Measurements from ENCODE around the gene AMBP. TPM values are rescaled to one million over a fixed set of nuclear protein-coding genes. Genes with fewer than 3 reads are reported as not detected.

The AMBP gene
- total RNA-seq, 3 donors from 2014 or later (not counting 1 experiment from before 2014, with no cell fraction given), result not detected

DNA sequence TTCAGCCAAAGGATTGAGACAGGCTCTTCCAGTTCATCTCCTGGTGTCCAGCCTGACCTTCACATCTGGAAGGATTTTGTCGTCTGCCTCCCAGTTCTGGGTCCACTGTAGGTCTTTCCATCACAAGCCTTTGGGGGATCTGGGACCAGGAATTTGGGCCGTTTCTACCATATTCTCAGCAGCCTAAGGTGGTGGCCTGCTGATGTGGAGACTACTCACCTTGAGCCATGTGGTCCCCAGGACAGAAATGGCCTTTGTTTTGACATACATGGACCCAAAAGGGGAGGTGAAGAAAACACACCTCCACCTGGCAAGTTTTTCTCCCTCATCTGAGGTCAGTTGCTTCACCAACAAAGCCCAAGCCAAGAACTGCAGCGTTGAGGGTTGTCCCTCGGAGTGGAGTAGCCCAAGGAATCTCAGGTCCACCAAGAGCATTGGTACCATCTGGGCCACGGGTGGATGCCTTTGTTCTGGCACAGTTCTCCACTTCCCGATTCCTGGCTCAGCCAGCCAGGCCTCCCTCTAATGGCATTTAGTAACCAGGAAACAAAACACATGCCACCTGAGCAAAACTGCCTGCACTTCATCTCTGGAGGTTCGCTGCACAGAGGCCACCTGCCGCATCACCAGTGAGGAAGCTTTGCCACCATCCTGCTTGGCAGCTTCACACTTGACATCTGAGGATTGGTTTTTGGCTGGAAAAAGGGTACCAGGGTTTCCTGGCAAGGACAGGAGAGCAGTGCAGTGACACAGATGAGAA, 24.7 kb downstream of the AMBP start:
- Mint-ChIP-seq H3K4me1 (no peaks in the 10 kb centered on the region), H3K4me3 (no peak overlapping the region), H3K27ac (no peak overlapping the region), H3K36me3 (no peaks in the 10 kb centered on the region), H3K9me3 (no peaks in the 10 kb centered on the region), H3K27me3 (ENCODE audit: low read depth in 2 of 2) (no peaks in the 10 kb centered on the region)
- ATAC-seq (no peak), DNase-seq (no peak)
- Histone ChIP-seq H3K4me1 (ENCODE audit: control insufficient read depth, insufficient read depth, low read length) (no peaks in the 10 kb centered on the region), H3K36me3 (ENCODE audit: control insufficient read depth, insufficient read depth, low read length) (peaks cover 6% of the 10 kb centered on the region), H3K4me3 (ENCODE audit: low read length) (no peak overlapping the region), H3K9me3 (ENCODE audit: control insufficient read depth, insufficient read depth, low read length) (no peaks in the 10 kb centered on the region), H3K27me3 (ENCODE audit: control insufficient read depth, insufficient read depth, low read length) (no peaks in the 10 kb centered on the region), H3K27ac (ENCODE audit: low read length) (no peak overlapping the region)
- 93% methylated on average over 8 of the region's 8 CpGs for WGBS (ENCODE audit: insufficient coverage)
- intact Hi-C loops (cut with micrococcal nuclease), result no loop called here
- TF ChIP-seq, protein P1, sequence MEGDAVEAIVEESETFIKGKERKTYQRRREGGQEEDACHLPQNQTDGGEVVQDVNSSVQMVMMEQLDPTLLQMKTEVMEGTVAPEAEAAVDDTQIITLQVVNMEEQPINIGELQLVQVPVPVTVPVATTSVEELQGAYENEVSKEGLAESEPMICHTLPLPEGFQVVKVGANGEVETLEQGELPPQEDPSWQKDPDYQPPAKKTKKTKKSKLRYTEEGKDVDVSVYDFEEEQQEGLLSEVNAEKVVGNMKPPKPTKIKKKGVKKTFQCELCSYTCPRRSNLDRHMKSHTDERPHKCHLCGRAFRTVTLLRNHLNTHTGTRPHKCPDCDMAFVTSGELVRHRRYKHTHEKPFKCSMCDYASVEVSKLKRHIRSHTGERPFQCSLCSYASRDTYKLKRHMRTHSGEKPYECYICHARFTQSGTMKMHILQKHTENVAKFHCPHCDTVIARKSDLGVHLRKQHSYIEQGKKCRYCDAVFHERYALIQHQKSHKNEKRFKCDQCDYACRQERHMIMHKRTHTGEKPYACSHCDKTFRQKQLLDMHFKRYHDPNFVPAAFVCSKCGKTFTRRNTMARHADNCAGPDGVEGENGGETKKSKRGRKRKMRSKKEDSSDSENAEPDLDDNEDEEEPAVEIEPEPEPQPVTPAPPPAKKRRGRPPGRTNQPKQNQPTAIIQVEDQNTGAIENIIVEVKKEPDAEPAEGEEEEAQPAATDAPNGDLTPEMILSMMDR (IDR thresholded peaks at IDR 0.05), result no peak

DNA sequence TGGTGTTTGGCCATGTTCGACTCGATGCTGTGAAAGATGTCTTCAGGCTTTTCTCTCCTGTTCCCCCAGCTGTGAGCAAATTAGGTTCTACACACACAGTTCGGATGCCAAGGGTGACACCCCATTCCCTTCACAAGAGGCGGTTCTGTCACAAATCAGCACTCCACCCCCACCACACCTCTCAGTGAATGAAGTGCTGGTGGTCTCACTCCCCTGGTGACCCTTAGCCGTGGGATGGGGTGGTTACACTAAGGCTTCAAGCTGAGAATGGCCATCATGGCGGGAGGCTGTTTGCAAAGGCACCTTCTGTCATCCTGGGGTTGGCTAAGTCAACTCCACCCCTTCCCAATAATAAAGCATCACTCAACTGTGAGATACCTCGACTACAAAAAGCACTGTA, 26.4 kb downstream of the AMBP start:
- Mint-ChIP-seq H3K4me1 (no peaks in the 10 kb centered on the region), H3K9me3 (no peaks in the 10 kb centered on the region), H3K4me3 (no peak overlapping the region), H3K27me3 (ENCODE audit: low read depth in 2 of 2) (no peaks in the 10 kb centered on the region), H3K27ac (no peak overlapping the region), H3K36me3 (no peaks in the 10 kb centered on the region)
- Histone ChIP-seq H3K9me3 (ENCODE audit: control insufficient read depth, insufficient read depth, low read length) (no peaks in the 10 kb centered on the region), H3K4me3 (ENCODE audit: low read length) (no peak overlapping the region), H3K27me3 (ENCODE audit: control insufficient read depth, insufficient read depth, low read length) (no peaks in the 10 kb centered on the region), H3K36me3 (ENCODE audit: control insufficient read depth, insufficient read depth, low read length) (peaks cover 6% of the 10 kb centered on the region), H3K27ac (ENCODE audit: low read length) (no peak overlapping the region), H3K4me1 (ENCODE audit: control insufficient read depth, insufficient read depth, low read length) (no peaks in the 10 kb centered on the region)
- TF ChIP-seq, protein P1 (IDR thresholded peaks at IDR 0.05), result no peak
- no peak for ATAC-seq
- intact Hi-C loops (cut with micrococcal nuclease), result no loop called here
- 76% methylated on average over 7 of the region's 7 CpGs for WGBS (ENCODE audit: insufficient coverage)
- DNase-seq, result no peak

DNA sequence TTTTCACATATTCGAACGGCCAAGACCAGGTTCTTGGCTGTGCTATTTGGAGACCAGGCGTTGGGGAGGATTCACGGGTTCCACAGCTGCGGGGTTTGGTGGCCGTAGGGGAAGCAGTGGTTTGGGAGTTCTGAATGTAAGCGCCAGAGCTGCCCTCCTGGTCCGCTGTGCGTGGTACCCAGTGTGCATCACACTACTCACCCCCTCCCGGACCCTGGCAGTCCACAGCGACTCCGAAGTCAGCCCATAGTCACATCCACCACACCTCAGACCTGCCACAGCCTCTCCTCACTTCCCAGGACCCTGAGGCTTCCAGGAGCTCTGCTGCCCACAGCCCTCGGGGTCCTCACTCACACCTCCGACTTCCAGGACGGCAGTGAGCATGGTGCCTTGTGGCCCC, 26.8 kb downstream of the AMBP start:
- 94% methylated on average over 15 of the region's 15 CpGs for WGBS (ENCODE audit: insufficient coverage)
- ATAC-seq, result no peak
- Mint-ChIP-seq H3K4me3 (no peak overlapping the region), H3K36me3 (no peaks in the 10 kb centered on the region), H3K9me3 (no peaks in the 10 kb centered on the region), H3K27me3 (ENCODE audit: low read depth in 2 of 2) (no peaks in the 10 kb centered on the region), H3K4me1 (no peaks in the 10 kb centered on the region), H3K27ac (no peak overlapping the region)
- intact Hi-C loops (cut with micrococcal nuclease), result no loop called here
- H3K27ac ChIP-seq (ENCODE audit: low read length), result no peak overlapping the region
- no peaks in the 10 kb centered on the region for H3K27me3 ChIP-seq (ENCODE audit: control insufficient read depth, insufficient read depth, low read length)
- H3K4me3 ChIP-seq (ENCODE audit: low read length), result no peak overlapping the region
- no peaks in the 10 kb centered on the region for H3K9me3 ChIP-seq (ENCODE audit: control insufficient read depth, insufficient read depth, low read length)
- no peak for DNase-seq
- TF ChIP-seq, protein P1 (IDR thresholded peaks at IDR 0.05), result no peak
- no peaks in the 10 kb centered on the region for H3K4me1 ChIP-seq (ENCODE audit: control insufficient read depth, insufficient read depth, low read length)
- peaks cover 6% of the 10 kb centered on the region for H3K36me3 ChIP-seq (ENCODE audit: control insufficient read depth, insufficient read depth, low read length)

DNA sequence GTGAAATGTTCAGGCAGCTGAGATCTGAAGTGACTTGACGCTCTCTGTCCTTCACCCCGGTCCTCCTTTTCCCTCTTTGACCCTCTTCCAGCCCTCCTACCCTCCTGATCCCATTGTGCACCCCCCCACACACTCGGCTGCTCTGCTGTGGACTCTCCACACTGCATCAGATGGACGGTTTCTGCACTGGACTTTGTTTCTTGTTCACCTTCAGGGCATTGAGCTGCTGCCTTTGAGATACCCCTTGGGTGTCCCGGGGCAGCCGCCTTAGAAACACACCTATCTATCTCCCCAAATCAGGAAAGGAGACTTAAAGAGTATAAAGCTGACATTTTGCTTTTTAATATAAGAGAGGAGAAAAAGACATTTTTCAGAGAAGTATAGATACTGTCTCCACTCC, 27.5 kb downstream of the AMBP start:
- H3K4me3 Mint-ChIP-seq, result no peak overlapping the region
- Histone ChIP-seq H3K4me3 (ENCODE audit: low read length) (no peak overlapping the region), H3K36me3 (ENCODE audit: control insufficient read depth, insufficient read depth, low read length) (peaks cover 6% of the 10 kb centered on the region), H3K4me1 (ENCODE audit: control insufficient read depth, insufficient read depth, low read length) (no peaks in the 10 kb centered on the region), H3K9me3 (ENCODE audit: control insufficient read depth, insufficient read depth, low read length) (no peaks in the 10 kb centered on the region), H3K27me3 (ENCODE audit: control insufficient read depth, insufficient read depth, low read length) (no peaks in the 10 kb centered on the region), H3K27ac (ENCODE audit: low read length) (no peak overlapping the region)
- WGBS (ENCODE audit: insufficient coverage), result 88% methylated on average over 4 of the region's 6 CpGs
- H3K27me3 Mint-ChIP-seq (ENCODE audit: low read depth in 2 of 2), result no peaks in the 10 kb centered on the region
- TF ChIP-seq, protein P1 (IDR thresholded peaks at IDR 0.05), result no peak
- ATAC-seq, result no peak
- intact Hi-C loops (cut with micrococcal nuclease), result no loop called here
- no peak for DNase-seq
- no peaks in the 10 kb centered on the region for H3K36me3 Mint-ChIP-seq
- H3K9me3 Mint-ChIP-seq, result no peaks in the 10 kb centered on the region
- H3K27ac Mint-ChIP-seq, result no peak overlapping the region
- no peaks in the 10 kb centered on the region for H3K4me1 Mint-ChIP-seq

Measured in natural killer cell (primary cell).